HEK293 (cell line): ENCODE results near the gene CRNKL1.

Experiments
- GLI4 ChIP-seq: fragments of 450-650 bp; formaldehyde crosslinking; IDR thresholded peaks from 2 replicates; pipeline ENCODE4 v1.5.1; 2016; ENCODE audit warnings: missing biosample characterization, missing genetic modification characterization
- YY1 ChIP-seq: fragments of 450-650 bp; formaldehyde crosslinking; IDR thresholded peaks from 2 replicates; pipeline ENCODE4 v1.5.1; 2018; ENCODE audit warnings: missing biosample characterization, missing genetic modification characterization
- ZBTB7A ChIP-seq: fragments of 450-650 bp; formaldehyde crosslinking; IDR thresholded peaks from 2 replicates; pipeline ENCODE4 v1.5.1; 2016; ENCODE audit warnings: low read depth, missing biosample characterization, missing genetic modification characterization
- ZNF211 ChIP-seq: fragments of 450-650 bp; formaldehyde crosslinking; IDR thresholded peaks from 2 replicates; pipeline ENCODE4 v1.5.1; 2016; ENCODE audit warnings: low read depth, missing biosample characterization, missing genetic modification characterization
- ZNF24 ChIP-seq: fragments of 450-650 bp; formaldehyde crosslinking; IDR thresholded peaks from 2 replicates; pipeline ENCODE4 v1.5.1; 2016; ENCODE audit warnings: missing biosample characterization, missing genetic modification characterization
- TF ChIP-seq, protein P1 (sequence below): fragments of 450-650 bp; formaldehyde crosslinking; IDR thresholded peaks from 2 replicates; pipeline ENCODE4 v1.5.1; 2016; ENCODE audit warnings: missing biosample characterization, missing genetic modification characterization
- TF ChIP-seq, protein P2 (sequence below): fragments of 450-650 bp; formaldehyde crosslinking; IDR thresholded peaks from 2 replicates; pipeline ENCODE4 v1.5.1; 2016; ENCODE audit warnings: missing biosample characterization, missing genetic modification characterization
- TF ChIP-seq, protein P3 (sequence below): fragments of 450-650 bp; formaldehyde crosslinking; conservative IDR thresholded peaks from 2 replicates; pipeline ENCODE4 v1.5.1; 2016; ENCODE audit warnings: low read depth, missing biosample characterization, missing genetic modification characterization
- TF ChIP-seq, protein P4 (sequence below): fragments of 450-650 bp; formaldehyde crosslinking; IDR thresholded peaks from 2 replicates; pipeline ENCODE4 v1.5.1; 2016; ENCODE audit warnings: missing biosample characterization, missing genetic modification characterization
- TF ChIP-seq, protein P5 (sequence below): fragments of 450-650 bp; formaldehyde crosslinking; IDR thresholded peaks from 2 replicates; pipeline ENCODE4 v1.5.1; 2016; ENCODE audit warnings: missing biosample characterization, missing genetic modification characterization, low read depth

DNA sequence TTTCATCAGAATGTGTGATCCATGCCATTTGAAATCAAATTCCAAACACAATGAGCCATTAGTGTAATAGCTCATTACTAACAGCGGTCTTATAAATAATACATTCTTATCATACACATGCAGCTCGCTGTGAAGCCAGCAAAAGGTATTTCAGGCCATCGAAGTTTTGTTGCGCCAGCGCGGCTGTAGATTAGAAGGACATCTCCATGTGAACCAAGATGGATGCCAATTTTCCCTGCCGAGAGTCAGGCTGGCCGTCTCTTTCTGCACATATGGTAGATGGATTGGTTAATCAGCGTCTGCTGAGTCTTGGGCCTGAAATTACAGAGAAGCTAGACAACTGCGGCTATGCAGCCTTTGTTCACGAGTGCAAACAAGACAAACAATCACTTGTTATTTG lies 44.2 kb upstream of the CRNKL1 start:
- TF ChIP-seq, protein P1, sequence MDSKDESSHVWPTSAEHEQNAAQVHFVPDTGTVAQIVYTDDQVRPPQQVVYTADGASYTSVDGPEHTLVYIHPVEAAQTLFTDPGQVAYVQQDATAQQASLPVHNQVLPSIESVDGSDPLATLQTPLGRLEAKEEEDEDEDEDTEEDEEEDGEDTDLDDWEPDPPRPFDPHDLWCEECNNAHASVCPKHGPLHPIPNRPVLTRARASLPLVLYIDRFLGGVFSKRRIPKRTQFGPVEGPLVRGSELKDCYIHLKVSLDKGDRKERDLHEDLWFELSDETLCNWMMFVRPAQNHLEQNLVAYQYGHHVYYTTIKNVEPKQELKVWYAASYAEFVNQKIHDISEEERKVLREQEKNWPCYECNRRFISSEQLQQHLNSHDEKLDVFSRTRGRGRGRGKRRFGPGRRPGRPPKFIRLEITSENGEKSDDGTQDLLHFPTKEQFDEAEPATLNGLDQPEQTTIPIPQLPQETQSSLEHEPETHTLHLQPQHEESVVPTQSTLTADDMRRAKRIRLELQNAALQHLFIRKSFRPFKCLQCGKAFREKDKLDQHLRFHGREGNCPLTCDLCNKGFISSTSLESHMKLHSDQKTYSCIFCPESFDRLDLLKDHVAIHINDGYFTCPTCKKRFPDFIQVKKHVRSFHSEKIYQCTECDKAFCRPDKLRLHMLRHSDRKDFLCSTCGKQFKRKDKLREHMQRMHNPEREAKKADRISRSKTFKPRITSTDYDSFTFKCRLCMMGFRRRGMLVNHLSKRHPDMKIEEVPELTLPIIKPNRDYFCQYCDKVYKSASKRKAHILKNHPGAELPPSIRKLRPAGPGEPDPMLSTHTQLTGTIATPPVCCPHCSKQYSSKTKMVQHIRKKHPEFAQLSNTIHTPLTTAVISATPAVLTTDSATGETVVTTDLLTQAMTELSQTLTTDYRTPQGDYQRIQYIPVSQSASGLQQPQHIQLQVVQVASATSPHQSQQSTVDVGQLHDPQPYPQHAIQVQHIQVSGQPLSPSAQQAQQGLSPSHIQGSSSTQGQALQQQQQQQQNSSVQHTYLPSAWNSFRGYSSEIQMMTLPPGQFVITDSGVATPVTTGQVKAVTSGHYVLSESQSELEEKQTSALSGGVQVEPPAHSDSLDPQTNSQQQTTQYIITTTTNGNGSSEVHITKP (tag by site-specific recombination): no peak
- TF ChIP-seq, protein P2, sequence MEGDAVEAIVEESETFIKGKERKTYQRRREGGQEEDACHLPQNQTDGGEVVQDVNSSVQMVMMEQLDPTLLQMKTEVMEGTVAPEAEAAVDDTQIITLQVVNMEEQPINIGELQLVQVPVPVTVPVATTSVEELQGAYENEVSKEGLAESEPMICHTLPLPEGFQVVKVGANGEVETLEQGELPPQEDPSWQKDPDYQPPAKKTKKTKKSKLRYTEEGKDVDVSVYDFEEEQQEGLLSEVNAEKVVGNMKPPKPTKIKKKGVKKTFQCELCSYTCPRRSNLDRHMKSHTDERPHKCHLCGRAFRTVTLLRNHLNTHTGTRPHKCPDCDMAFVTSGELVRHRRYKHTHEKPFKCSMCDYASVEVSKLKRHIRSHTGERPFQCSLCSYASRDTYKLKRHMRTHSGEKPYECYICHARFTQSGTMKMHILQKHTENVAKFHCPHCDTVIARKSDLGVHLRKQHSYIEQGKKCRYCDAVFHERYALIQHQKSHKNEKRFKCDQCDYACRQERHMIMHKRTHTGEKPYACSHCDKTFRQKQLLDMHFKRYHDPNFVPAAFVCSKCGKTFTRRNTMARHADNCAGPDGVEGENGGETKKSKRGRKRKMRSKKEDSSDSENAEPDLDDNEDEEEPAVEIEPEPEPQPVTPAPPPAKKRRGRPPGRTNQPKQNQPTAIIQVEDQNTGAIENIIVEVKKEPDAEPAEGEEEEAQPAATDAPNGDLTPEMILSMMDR (tag by site-specific recombination): no peak
- TF ChIP-seq GLI4 (tag by site-specific recombination) (no peak), YY1 (tag by site-specific recombination) (no peak), ZNF211 (tag by site-specific recombination) (no peak), ZNF24 (no peak), ZBTB7A (tag by site-specific recombination) (no peak)
- TF ChIP-seq, protein P3, sequence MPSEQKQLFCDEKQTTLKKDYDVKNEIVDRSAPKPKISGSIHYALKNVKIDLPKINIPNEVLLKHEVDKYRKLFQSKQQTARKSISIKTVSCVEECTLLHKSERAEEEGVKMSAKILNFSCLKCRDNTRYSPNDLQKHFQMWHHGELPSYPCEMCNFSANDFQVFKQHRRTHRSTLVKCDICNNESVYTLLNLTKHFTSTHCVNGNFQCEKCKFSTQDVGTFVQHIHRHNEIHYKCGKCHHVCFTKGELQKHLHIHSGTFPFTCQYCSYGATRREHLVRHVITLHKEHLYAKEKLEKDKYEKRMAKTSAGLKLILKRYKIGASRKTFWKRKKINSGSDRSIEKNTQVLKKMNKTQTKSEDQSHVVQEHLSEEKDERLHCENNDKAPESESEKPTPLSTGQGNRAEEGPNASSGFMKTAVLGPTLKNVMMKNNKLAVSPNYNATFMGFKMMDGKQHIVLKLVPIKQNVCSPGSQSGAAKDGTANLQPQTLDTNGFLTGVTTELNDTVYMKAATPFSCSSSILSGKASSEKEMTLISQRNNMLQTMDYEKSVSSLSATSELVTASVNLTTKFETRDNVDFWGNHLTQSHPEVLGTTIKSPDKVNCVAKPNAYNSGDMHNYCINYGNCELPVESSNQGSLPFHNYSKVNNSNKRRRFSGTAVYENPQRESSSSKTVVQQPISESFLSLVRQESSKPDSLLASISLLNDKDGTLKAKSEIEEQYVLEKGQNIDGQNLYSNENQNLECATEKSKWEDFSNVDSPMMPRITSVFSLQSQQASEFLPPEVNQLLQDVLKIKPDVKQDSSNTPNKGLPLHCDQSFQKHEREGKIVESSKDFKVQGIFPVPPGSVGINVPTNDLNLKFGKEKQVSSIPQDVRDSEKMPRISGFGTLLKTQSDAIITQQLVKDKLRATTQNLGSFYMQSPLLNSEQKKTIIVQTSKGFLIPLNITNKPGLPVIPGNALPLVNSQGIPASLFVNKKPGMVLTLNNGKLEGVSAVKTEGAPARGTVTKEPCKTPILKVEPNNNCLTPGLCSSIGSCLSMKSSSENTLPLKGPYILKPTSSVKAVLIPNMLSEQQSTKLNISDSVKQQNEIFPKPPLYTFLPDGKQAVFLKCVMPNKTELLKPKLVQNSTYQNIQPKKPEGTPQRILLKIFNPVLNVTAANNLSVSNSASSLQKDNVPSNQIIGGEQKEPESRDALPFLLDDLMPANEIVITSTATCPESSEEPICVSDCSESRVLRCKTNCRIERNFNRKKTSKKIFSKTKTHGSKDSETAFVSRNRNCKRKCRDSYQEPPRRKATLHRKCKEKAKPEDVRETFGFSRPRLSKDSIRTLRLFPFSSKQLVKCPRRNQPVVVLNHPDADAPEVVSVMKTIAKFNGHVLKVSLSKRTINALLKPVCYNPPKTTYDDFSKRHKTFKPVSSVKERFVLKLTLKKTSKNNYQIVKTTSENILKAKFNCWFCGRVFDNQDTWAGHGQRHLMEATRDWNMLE (tag by site-specific recombination): no peak
- TF ChIP-seq, protein P4, sequence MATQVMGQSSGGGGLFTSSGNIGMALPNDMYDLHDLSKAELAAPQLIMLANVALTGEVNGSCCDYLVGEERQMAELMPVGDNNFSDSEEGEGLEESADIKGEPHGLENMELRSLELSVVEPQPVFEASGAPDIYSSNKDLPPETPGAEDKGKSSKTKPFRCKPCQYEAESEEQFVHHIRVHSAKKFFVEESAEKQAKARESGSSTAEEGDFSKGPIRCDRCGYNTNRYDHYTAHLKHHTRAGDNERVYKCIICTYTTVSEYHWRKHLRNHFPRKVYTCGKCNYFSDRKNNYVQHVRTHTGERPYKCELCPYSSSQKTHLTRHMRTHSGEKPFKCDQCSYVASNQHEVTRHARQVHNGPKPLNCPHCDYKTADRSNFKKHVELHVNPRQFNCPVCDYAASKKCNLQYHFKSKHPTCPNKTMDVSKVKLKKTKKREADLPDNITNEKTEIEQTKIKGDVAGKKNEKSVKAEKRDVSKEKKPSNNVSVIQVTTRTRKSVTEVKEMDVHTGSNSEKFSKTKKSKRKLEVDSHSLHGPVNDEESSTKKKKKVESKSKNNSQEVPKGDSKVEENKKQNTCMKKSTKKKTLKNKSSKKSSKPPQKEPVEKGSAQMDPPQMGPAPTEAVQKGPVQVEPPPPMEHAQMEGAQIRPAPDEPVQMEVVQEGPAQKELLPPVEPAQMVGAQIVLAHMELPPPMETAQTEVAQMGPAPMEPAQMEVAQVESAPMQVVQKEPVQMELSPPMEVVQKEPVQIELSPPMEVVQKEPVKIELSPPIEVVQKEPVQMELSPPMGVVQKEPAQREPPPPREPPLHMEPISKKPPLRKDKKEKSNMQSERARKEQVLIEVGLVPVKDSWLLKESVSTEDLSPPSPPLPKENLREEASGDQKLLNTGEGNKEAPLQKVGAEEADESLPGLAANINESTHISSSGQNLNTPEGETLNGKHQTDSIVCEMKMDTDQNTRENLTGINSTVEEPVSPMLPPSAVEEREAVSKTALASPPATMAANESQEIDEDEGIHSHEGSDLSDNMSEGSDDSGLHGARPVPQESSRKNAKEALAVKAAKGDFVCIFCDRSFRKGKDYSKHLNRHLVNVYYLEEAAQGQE (tag by site-specific recombination): no peak
- TF ChIP-seq, protein P5, sequence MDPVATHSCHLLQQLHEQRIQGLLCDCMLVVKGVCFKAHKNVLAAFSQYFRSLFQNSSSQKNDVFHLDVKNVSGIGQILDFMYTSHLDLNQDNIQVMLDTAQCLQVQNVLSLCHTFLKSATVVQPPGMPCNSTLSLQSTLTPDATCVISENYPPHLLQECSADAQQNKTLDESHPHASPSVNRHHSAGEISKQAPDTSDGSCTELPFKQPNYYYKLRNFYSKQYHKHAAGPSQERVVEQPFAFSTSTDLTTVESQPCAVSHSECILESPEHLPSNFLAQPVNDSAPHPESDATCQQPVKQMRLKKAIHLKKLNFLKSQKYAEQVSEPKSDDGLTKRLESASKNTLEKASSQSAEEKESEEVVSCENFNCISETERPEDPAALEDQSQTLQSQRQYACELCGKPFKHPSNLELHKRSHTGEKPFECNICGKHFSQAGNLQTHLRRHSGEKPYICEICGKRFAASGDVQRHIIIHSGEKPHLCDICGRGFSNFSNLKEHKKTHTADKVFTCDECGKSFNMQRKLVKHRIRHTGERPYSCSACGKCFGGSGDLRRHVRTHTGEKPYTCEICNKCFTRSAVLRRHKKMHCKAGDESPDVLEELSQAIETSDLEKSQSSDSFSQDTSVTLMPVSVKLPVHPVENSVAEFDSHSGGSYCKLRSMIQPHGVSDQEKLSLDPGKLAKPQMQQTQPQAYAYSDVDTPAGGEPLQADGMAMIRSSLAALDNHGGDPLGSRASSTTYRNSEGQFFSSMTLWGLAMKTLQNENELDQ: no peak
